ENCODE data around the gene C4orf50.

The C4orf50 gene

DNA sequence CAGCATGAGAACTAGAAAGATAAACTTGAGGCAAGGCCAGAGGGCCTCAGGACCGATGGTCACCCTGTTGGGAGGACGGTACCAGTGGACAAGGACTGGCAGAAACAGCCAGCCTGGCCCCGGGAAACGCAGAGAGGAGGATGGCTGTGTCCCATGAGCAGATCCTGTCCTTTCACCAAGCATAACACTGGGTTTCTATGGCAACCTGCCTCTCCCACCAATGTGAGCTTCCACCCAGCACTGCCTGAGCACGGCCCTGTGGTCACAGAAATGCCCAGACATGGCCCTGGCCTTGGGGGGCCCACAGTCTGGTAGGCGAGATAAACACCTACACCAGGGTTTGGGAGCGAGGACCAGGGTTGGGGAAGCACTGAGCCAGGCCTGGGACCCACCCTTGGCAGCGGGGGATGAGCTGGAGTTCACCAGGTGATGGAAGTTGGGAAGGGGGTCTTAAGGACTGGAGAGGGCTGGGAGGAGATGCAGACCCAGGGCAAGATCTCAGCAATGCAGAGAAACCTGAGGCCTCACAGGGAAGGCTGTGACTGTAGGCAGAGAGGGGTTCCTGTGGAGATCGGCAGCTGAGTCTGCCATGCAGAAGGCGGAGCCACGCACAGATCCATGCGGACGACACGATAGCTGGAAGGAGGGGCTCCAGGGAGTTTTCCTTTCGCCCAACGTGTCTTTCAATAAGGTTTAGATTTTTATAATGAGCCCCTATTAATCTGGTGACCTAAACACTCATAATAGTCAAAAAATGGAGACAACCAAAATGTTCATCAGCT, 92.6 kb downstream of the C4orf50 start:
- no peak for DNase-seq
- no peak overlapping the region for H3K4me2 ChIP-seq (ENCODE audit: low read length)
- H3K9me3 ChIP-seq (ENCODE audit: insufficient read depth, low read depth, low read length): peaks cover 2% of the 10 kb centered on the region
- H3K18ac ChIP-seq (ENCODE audit: low read length): no peak overlapping the region
- no peak overlapping the region for H2BK5ac ChIP-seq (ENCODE audit: low read depth, low read length, poor library complexity)
- no peaks in the 10 kb centered on the region for H3K27me3 ChIP-seq (ENCODE audit: insufficient read depth, low read length)
- H2AFZ ChIP-seq (ENCODE audit: insufficient read depth, low read length, poor library complexity): no peak overlapping the region
- no peak overlapping the region for H4K91ac ChIP-seq (ENCODE audit: low read depth, low read length)
- H4K12ac ChIP-seq (ENCODE audit: low read depth, low read length): no peak overlapping the region
- H3K36me3 ChIP-seq (ENCODE audit: control insufficient read depth in 1 of 2, insufficient read depth in 2 of 2, low read length in 2 of 2): no peaks in the 10 kb centered on the region
- WGBS (ENCODE audit: extremely low coverage, insufficient coverage, insufficient read length): no CpG with 5 or more reads among the region's 16 CpGs
- no peak overlapping the region for H3K4me3 ChIP-seq (ENCODE audit: low read depth, low read length)
- no peaks in the 10 kb centered on the region for H3K79me2 ChIP-seq (ENCODE audit: control insufficient read depth, insufficient read depth, low read length, poor library complexity)
- H3K9ac ChIP-seq (ENCODE audit: low read length): no peak overlapping the region
- H2BK12ac ChIP-seq (ENCODE audit: low read length): no peak overlapping the region
- H3K4ac ChIP-seq (ENCODE audit: low read depth, low read length): no peak overlapping the region
- H4K8ac ChIP-seq (ENCODE audit: low read depth, low read length): no peak overlapping the region
- no peak overlapping the region for H2AK5ac ChIP-seq (ENCODE audit: low read length)
- no peak overlapping the region for H3K27ac ChIP-seq (ENCODE audit: low read depth, low read length)
- H3K79me1 ChIP-seq (ENCODE audit: low read length): no peaks in the 10 kb centered on the region
- peaks cover 0 to 3% of the 10 kb centered on the region in 2 experiments for H3K4me1 ChIP-seq (ENCODE audit: control insufficient read depth in 1 of 2, insufficient read depth in 2 of 2, low read length in 2 of 2)
- H2BK120ac ChIP-seq (ENCODE audit: insufficient read depth, low read length, poor library complexity): no peak overlapping the region
- no peak overlapping the region for H3K23ac ChIP-seq (ENCODE audit: low read length)
- no peak overlapping the region for H3K14ac ChIP-seq (ENCODE audit: low read length)

DNA sequence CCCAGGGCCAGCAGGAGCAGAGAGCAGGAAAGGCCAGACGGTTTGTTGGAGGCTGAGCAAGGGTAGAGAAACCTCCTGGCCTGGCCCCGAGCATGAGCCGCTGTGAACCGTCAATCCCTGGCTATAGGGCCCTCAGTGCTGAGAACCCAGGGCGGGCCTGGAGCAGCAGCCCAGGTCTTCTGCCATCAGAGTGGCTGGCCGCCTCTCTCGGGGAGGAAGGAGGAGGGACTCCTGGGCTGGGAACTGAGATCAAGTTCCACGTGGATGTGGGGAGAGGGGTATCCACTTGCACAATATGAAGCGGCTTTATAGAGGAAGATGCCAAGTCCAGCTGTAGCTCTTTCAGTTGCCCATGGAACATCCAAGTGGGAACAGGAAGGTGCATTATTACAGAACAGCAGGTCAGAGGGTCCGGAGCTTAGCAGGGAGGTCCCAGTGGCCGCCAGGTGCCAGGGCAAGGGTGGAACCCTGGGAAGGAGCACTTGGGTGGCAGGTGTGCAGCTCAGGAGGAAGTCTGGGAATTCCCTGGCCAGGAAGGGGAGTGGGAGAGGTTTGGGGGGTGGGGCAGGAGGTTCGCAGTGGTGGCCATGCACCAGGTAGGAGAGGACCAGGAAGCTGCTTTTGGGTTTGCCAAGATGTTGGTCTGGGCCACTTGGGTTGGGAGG, 93.6 kb downstream of the C4orf50 start:
- Histone ChIP-seq H3K9ac (ENCODE audit: low read length) (no peak overlapping the region), H3K27ac (ENCODE audit: low read depth, low read length) (no peak overlapping the region), H3K4me1 (ENCODE audit: control insufficient read depth in 1 of 2, insufficient read depth in 2 of 2, low read length in 2 of 2) (peaks cover 0 to 3% of the 10 kb centered on the region in 2 experiments), H2AFZ (ENCODE audit: insufficient read depth, low read length, poor library complexity) (no peak overlapping the region), H3K9me3 (ENCODE audit: insufficient read depth, low read depth, low read length) (peaks cover 2% of the 10 kb centered on the region), H3K18ac (ENCODE audit: low read length) (no peak overlapping the region), H3K14ac (ENCODE audit: low read length) (no peak overlapping the region), H3K79me2 (ENCODE audit: control insufficient read depth, insufficient read depth, low read length, poor library complexity) (no peaks in the 10 kb centered on the region), H2BK120ac (ENCODE audit: insufficient read depth, low read length, poor library complexity) (no peak overlapping the region), H3K27me3 (ENCODE audit: insufficient read depth, low read length) (no peaks in the 10 kb centered on the region), H4K12ac (ENCODE audit: low read depth, low read length) (no peak overlapping the region), H2BK12ac (ENCODE audit: low read length) (no peak overlapping the region), H3K4me3 (ENCODE audit: low read depth, low read length) (no peak overlapping the region), H3K79me1 (ENCODE audit: low read length) (no peaks in the 10 kb centered on the region), H3K4ac (ENCODE audit: low read depth, low read length) (no peak overlapping the region), H4K91ac (ENCODE audit: low read depth, low read length) (no peak overlapping the region), H3K4me2 (ENCODE audit: low read length) (no peak overlapping the region), H4K8ac (ENCODE audit: low read depth, low read length) (no peak overlapping the region), H2BK5ac (ENCODE audit: low read depth, low read length, poor library complexity) (no peak overlapping the region), H3K23ac (ENCODE audit: low read length) (no peak overlapping the region), H2AK5ac (ENCODE audit: low read length) (no peak overlapping the region), H3K36me3 (ENCODE audit: control insufficient read depth in 1 of 2, insufficient read depth in 2 of 2, low read length in 2 of 2) (no peaks in the 10 kb centered on the region)
- WGBS (ENCODE audit: extremely low coverage, insufficient coverage, insufficient read length): no CpG with 5 or more reads among the region's 12 CpGs
- DNase-seq: no peak

- H2AK5ac ChIP-seq (ENCODE audit: low read length): no peak overlapping the region
- no peak overlapping the region for H3K4me3 ChIP-seq (ENCODE audit: low read depth, low read length)
- H3K79me1 ChIP-seq (ENCODE audit: low read length): no peaks in the 10 kb centered on the region
- no peak overlapping the region for H3K27ac ChIP-seq (ENCODE audit: low read depth, low read length)
- no CpG with 5 or more reads among the region's 6 CpGs for WGBS (ENCODE audit: extremely low coverage, insufficient coverage, insufficient read length)
- no peak for DNase-seq
- no peak overlapping the region for H2BK120ac ChIP-seq (ENCODE audit: insufficient read depth, low read length, poor library complexity)
- peaks cover 3% of the 10 kb centered on the region for H3K9me3 ChIP-seq (ENCODE audit: insufficient read depth, low read depth, low read length)
- no peak overlapping the region for H2BK5ac ChIP-seq (ENCODE audit: low read depth, low read length, poor library complexity)
- H2BK12ac ChIP-seq (ENCODE audit: low read length): no peak overlapping the region
- H3K79me2 ChIP-seq (ENCODE audit: control insufficient read depth, insufficient read depth, low read length, poor library complexity): no peaks in the 10 kb centered on the region
- H3K36me3 ChIP-seq (ENCODE audit: control insufficient read depth in 1 of 2, insufficient read depth in 2 of 2, low read length in 2 of 2): no peaks in the 10 kb centered on the region
- no peak overlapping the region for H3K23ac ChIP-seq (ENCODE audit: low read length)
- H3K14ac ChIP-seq (ENCODE audit: low read length): no peak overlapping the region
- H3K4me1 ChIP-seq (ENCODE audit: control insufficient read depth in 1 of 2, insufficient read depth in 2 of 2, low read length in 2 of 2): peaks cover 0 to 3% of the 10 kb centered on the region in 2 experiments
- no peak overlapping the region for H3K9ac ChIP-seq (ENCODE audit: low read length)
- H3K27me3 ChIP-seq (ENCODE audit: insufficient read depth, low read length): no peaks in the 10 kb centered on the region
- H4K91ac ChIP-seq (ENCODE audit: low read depth, low read length): no peak overlapping the region
- no peak overlapping the region for H4K8ac ChIP-seq (ENCODE audit: low read depth, low read length)
- no peak overlapping the region for H3K4me2 ChIP-seq (ENCODE audit: low read length)
- H2AFZ ChIP-seq (ENCODE audit: insufficient read depth, low read length, poor library complexity): no peak overlapping the region
- H3K4ac ChIP-seq (ENCODE audit: low read depth, low read length): no peak overlapping the region
- H4K12ac ChIP-seq (ENCODE audit: low read depth, low read length): no peak overlapping the region
- H3K18ac ChIP-seq (ENCODE audit: low read length): no peak overlapping the region
These were observed 94.9 kb downstream of the C4orf50 start for GRCh38 chr4:5923376-5923775.

DNA sequence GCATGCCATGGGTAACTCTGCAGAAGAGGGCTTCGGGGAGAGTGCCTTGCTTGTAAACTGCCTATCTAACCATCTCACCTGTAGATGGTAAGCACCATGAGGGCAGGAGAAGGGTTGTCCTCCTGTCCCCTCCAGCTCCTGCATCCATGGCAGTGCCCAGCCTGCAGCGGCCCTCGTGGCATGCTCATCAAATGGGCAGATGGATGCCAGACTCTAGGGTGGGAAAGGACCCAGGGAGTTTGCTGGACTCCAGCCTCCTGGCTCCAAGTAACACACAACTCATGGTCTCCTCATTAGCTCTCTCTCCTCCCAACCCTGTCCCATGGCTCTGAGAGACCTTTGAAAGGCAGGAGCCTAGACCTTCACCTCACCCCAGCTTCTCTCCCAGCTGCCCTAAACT, 95.7 kb downstream of the C4orf50 start:
- Histone ChIP-seq H3K4me2 (ENCODE audit: low read length) (no peak overlapping the region), H3K23ac (ENCODE audit: low read length) (no peak overlapping the region), H2AK5ac (ENCODE audit: low read length) (no peak overlapping the region), H3K36me3 (ENCODE audit: control insufficient read depth in 1 of 2, insufficient read depth in 2 of 2, low read length in 2 of 2) (no peaks in the 10 kb centered on the region), H3K18ac (ENCODE audit: low read length) (no peak overlapping the region), H3K79me1 (ENCODE audit: low read length) (no peaks in the 10 kb centered on the region), H3K4me1 (ENCODE audit: control insufficient read depth in 1 of 2, insufficient read depth in 2 of 2, low read length in 2 of 2) (peaks cover 0 to 3% of the 10 kb centered on the region in 2 experiments), H2AFZ (ENCODE audit: insufficient read depth, low read length, poor library complexity) (no peak overlapping the region), H3K27me3 (ENCODE audit: insufficient read depth, low read length) (no peaks in the 10 kb centered on the region), H2BK12ac (ENCODE audit: low read length) (no peak overlapping the region), H4K12ac (ENCODE audit: low read depth, low read length) (no peak overlapping the region), H3K4me3 (ENCODE audit: low read depth, low read length) (no peak overlapping the region), H3K9ac (ENCODE audit: low read length) (no peak overlapping the region), H2BK120ac (ENCODE audit: insufficient read depth, low read length, poor library complexity) (no peak overlapping the region), H3K79me2 (ENCODE audit: control insufficient read depth, insufficient read depth, low read length, poor library complexity) (no peaks in the 10 kb centered on the region), H3K9me3 (ENCODE audit: insufficient read depth, low read depth, low read length) (peaks cover 3% of the 10 kb centered on the region), H4K8ac (ENCODE audit: low read depth, low read length) (no peak overlapping the region), H4K91ac (ENCODE audit: low read depth, low read length) (no peak overlapping the region), H3K14ac (ENCODE audit: low read length) (no peak overlapping the region), H3K27ac (ENCODE audit: low read depth, low read length) (no peak overlapping the region), H3K4ac (ENCODE audit: low read depth, low read length) (no peak overlapping the region), H2BK5ac (ENCODE audit: low read depth, low read length, poor library complexity) (no peak overlapping the region)
- DNase-seq: no peak
- WGBS (ENCODE audit: extremely low coverage, insufficient coverage, insufficient read length): no CpG with 5 or more reads among the region's 3 CpGs
